ENCODE measurements around the gene HSF5.

Gene HSF5

DNA sequence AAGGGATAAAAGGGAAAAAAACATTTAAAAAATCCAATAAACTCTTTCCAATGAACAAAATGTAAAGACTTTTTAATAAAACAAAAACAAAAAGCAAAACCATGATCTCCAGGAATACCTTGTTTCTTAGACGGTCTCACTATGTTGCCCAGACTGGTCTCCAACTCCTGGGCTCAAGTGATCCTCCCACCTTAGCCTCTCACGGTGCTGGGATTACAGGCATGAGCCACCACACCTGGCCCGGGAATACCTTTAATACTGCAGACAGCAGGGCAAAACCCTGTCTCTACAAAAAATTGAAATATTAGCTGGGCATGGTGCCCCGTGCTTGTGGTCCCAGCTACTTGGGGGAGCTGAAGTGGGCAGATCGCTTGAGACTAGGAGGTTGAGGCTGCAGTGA lies 78.8 kb downstream of the HSF5 start:
- H3K23ac ChIP-seq (ENCODE audit: low read length): no peak overlapping the region
- H3K36me3 ChIP-seq (ENCODE audit: control insufficient read depth in 1 of 2, insufficient read depth in 2 of 2, low read length in 2 of 2): no peaks in the 10 kb centered on the region
- H3K9me3 ChIP-seq (ENCODE audit: insufficient read depth, low read depth, low read length): no peaks in the 10 kb centered on the region
- WGBS (ENCODE audit: extremely low coverage, insufficient coverage, insufficient read length): no CpG with 5 or more reads among the region's 5 CpGs
- no peak overlapping the region for H3K4me3 ChIP-seq (ENCODE audit: low read depth, low read length)
- H2AFZ ChIP-seq (ENCODE audit: insufficient read depth, low read length, poor library complexity): no peak overlapping the region
- peak overlapping the region; percentile 12 for H4K12ac ChIP-seq (ENCODE audit: low read depth, low read length)
- no peak overlapping the region for H3K9ac ChIP-seq (ENCODE audit: low read length)
- H4K8ac ChIP-seq (ENCODE audit: low read depth, low read length): no peak overlapping the region
- H3K18ac ChIP-seq (ENCODE audit: low read length): no peak overlapping the region
- H2BK5ac ChIP-seq (ENCODE audit: low read depth, low read length, poor library complexity): no peak overlapping the region
- H3K79me1 ChIP-seq (ENCODE audit: low read length): no peaks in the 10 kb centered on the region
- H3K79me2 ChIP-seq (ENCODE audit: control insufficient read depth, insufficient read depth, low read length, poor library complexity): no peaks in the 10 kb centered on the region
- H3K27me3 ChIP-seq (ENCODE audit: insufficient read depth, low read length): no peaks in the 10 kb centered on the region
- H2BK120ac ChIP-seq (ENCODE audit: insufficient read depth, low read length, poor library complexity): no peak overlapping the region
- H3K27ac ChIP-seq (ENCODE audit: low read depth, low read length): no peak overlapping the region
- H3K4me1 ChIP-seq (ENCODE audit: control insufficient read depth in 1 of 2, insufficient read depth in 2 of 2, low read length in 2 of 2): peaks cover 0 to 3% of the 10 kb centered on the region in 2 experiments
- no peak overlapping the region for H2AK5ac ChIP-seq (ENCODE audit: low read length)
- peak overlapping the region; percentile 64 for H3K4ac ChIP-seq (ENCODE audit: low read depth, low read length)
- H3K14ac ChIP-seq (ENCODE audit: low read length): no peak overlapping the region
- no peak overlapping the region for H3K4me2 ChIP-seq (ENCODE audit: low read length)
- DNase-seq: no peak
- H4K91ac ChIP-seq (ENCODE audit: low read depth, low read length): peak overlapping the region; percentile 37
- no peak overlapping the region for H2BK12ac ChIP-seq (ENCODE audit: low read length)

DNA sequence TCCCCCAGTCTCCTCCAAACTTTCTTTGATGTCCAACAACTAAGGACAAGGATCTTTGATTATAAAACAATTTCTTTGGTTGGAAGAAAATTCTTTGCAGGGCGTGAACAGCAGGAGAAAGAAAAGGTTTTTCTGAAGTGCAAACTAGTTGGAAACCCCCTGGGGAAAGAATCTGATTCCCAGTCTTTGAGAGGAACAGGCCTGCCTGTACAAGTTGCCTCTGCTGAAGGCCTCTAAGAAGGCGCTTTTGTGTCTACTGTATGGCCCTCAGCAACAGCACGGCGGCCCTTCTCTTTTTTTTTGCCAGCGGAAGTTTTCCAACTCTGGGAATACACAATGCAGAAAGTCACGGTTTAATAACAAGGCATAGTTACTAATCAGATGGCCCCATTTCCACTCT lies 84.9 kb downstream of the HSF5 start:
- Histone ChIP-seq H2BK12ac (ENCODE audit: low read length) (no peak overlapping the region), H3K36me3 (ENCODE audit: control insufficient read depth in 1 of 2, insufficient read depth in 2 of 2, low read length in 2 of 2) (no peaks in the 10 kb centered on the region), H3K4me3 (ENCODE audit: low read depth, low read length) (no peak overlapping the region), H3K14ac (ENCODE audit: low read length) (no peak overlapping the region), H3K4me1 (ENCODE audit: control insufficient read depth in 1 of 2, insufficient read depth in 2 of 2, low read length in 2 of 2) (peaks cover 3 to 8% of the 10 kb centered on the region in 2 experiments), H3K4ac (ENCODE audit: low read depth, low read length) (no peak overlapping the region), H2AK5ac (ENCODE audit: low read length) (no peak overlapping the region), H3K79me1 (ENCODE audit: low read length) (peaks cover 5% of the 10 kb centered on the region), H3K27ac (ENCODE audit: low read depth, low read length) (peak overlapping the region; percentile 85), H4K91ac (ENCODE audit: low read depth, low read length) (no peak overlapping the region), H3K4me2 (ENCODE audit: low read length) (no peak overlapping the region), H3K23ac (ENCODE audit: low read length) (no peak overlapping the region), H2AFZ (ENCODE audit: insufficient read depth, low read length, poor library complexity) (no peak overlapping the region), H3K27me3 (ENCODE audit: insufficient read depth, low read length) (no peaks in the 10 kb centered on the region), H3K9me3 (ENCODE audit: insufficient read depth, low read depth, low read length) (no peaks in the 10 kb centered on the region), H4K8ac (ENCODE audit: low read depth, low read length) (no peak overlapping the region), H3K18ac (ENCODE audit: low read length) (no peak overlapping the region), H3K79me2 (ENCODE audit: control insufficient read depth, insufficient read depth, low read length, poor library complexity) (no peaks in the 10 kb centered on the region), H2BK120ac (ENCODE audit: insufficient read depth, low read length, poor library complexity) (no peak overlapping the region), H4K12ac (ENCODE audit: low read depth, low read length) (no peak overlapping the region), H3K9ac (ENCODE audit: low read length) (no peak overlapping the region), H2BK5ac (ENCODE audit: low read depth, low read length, poor library complexity) (peak overlapping the region; percentile 21)
- DNase-seq: no peak
- no CpG with 5 or more reads among the region's 6 CpGs for WGBS (ENCODE audit: extremely low coverage, insufficient coverage, insufficient read length)

DNA sequence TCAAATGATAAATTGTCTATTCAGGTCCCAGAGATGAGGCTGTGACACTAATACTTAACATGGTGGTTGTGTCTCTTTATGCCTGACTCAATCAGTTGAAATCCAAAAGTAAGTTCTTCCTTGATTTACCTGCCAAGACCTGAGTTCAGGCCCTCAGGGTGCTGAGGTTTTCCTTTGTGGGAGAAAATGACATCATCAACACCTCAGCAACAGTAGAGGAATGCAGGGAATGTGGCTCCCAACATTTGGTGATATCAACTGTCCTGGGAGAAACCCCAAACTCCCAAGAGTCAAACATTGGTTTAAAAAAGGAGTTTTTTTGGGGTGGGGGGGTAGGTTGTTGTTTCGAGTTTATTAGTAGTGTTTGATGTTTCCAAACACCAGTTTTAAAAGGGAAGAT lies 85.5 kb downstream of the HSF5 start:
- no peak overlapping the region for H3K4me3 ChIP-seq (ENCODE audit: low read depth, low read length)
- no peaks in the 10 kb centered on the region for H3K36me3 ChIP-seq (ENCODE audit: control insufficient read depth in 1 of 2, insufficient read depth in 2 of 2, low read length in 2 of 2)
- H2BK12ac ChIP-seq (ENCODE audit: low read length): peak overlapping the region; percentile 50
- no peaks in the 10 kb centered on the region for H3K27me3 ChIP-seq (ENCODE audit: insufficient read depth, low read length)
- no peak overlapping the region for H4K8ac ChIP-seq (ENCODE audit: low read depth, low read length)
- H3K4ac ChIP-seq (ENCODE audit: low read depth, low read length): no peak overlapping the region
- 100% methylated on average over 1 of the region's 1 CpG for WGBS (ENCODE audit: extremely low coverage, insufficient coverage, insufficient read length)
- no peak overlapping the region for H3K4me2 ChIP-seq (ENCODE audit: low read length)
- peak overlapping the region; percentile 85 for H3K27ac ChIP-seq (ENCODE audit: low read depth, low read length)
- no peak overlapping the region for H2AFZ ChIP-seq (ENCODE audit: insufficient read depth, low read length, poor library complexity)
- H2BK5ac ChIP-seq (ENCODE audit: low read depth, low read length, poor library complexity): peak overlapping the region; percentile 27
- H3K14ac ChIP-seq (ENCODE audit: low read length): no peak overlapping the region
- H2AK5ac ChIP-seq (ENCODE audit: low read length): peak overlapping the region; percentile 74
- no peak overlapping the region for H4K12ac ChIP-seq (ENCODE audit: low read depth, low read length)
- peaks cover 3 to 8% of the 10 kb centered on the region in 2 experiments for H3K4me1 ChIP-seq (ENCODE audit: control insufficient read depth in 1 of 2, insufficient read depth in 2 of 2, low read length in 2 of 2)
- H3K79me2 ChIP-seq (ENCODE audit: control insufficient read depth, insufficient read depth, low read length, poor library complexity): no peaks in the 10 kb centered on the region
- H3K18ac ChIP-seq (ENCODE audit: low read length): peak overlapping the region; percentile 56
- no peak overlapping the region for H3K9ac ChIP-seq (ENCODE audit: low read length)
- peak overlapping the region; percentile 83 for H2BK120ac ChIP-seq (ENCODE audit: insufficient read depth, low read length, poor library complexity)
- H3K9me3 ChIP-seq (ENCODE audit: insufficient read depth, low read depth, low read length): no peaks in the 10 kb centered on the region
- no peak for DNase-seq
- no peak overlapping the region for H3K23ac ChIP-seq (ENCODE audit: low read length)
- H3K79me1 ChIP-seq (ENCODE audit: low read length): peaks cover 5% of the 10 kb centered on the region
- peak overlapping the region; percentile 35 for H4K91ac ChIP-seq (ENCODE audit: low read depth, low read length)

DNA sequence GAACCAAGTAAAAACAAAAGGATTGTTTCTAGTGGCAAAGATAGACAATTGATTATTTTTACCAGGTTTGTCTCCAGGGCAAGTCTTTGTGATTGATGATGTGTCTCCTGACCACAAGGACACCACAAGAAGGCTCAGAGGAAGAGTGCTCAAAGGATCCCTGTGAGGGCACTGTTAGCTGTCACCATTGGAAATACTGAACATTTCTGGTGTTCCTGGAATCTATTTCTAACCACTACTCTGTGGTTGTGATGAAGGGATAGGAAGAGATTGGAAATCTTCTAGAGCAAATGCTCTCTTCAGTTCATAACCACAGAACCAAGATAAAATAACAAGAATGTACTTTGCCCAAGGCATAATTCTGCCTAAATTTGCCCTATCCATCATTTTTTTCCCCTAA lies 86.2 kb downstream of the HSF5 start:
- Histone ChIP-seq H3K4ac (ENCODE audit: low read depth, low read length) (no peak overlapping the region), H2BK120ac (ENCODE audit: insufficient read depth, low read length, poor library complexity) (no peak overlapping the region), H3K4me1 (ENCODE audit: control insufficient read depth in 1 of 2, insufficient read depth in 2 of 2, low read length in 2 of 2) (peaks cover 3 to 8% of the 10 kb centered on the region in 2 experiments), H3K23ac (ENCODE audit: low read length) (no peak overlapping the region), H2BK5ac (ENCODE audit: low read depth, low read length, poor library complexity) (no peak overlapping the region), H4K91ac (ENCODE audit: low read depth, low read length) (no peak overlapping the region), H2AK5ac (ENCODE audit: low read length) (no peak overlapping the region), H3K4me2 (ENCODE audit: low read length) (no peak overlapping the region), H3K79me1 (ENCODE audit: low read length) (peaks cover 5% of the 10 kb centered on the region), H2BK12ac (ENCODE audit: low read length) (no peak overlapping the region), H3K79me2 (ENCODE audit: control insufficient read depth, insufficient read depth, low read length, poor library complexity) (no peaks in the 10 kb centered on the region), H3K36me3 (ENCODE audit: control insufficient read depth in 1 of 2, insufficient read depth in 2 of 2, low read length in 2 of 2) (no peaks in the 10 kb centered on the region), H3K4me3 (ENCODE audit: low read depth, low read length) (no peak overlapping the region), H3K14ac (ENCODE audit: low read length) (no peak overlapping the region), H4K12ac (ENCODE audit: low read depth, low read length) (no peak overlapping the region), H3K18ac (ENCODE audit: low read length) (no peak overlapping the region), H3K9me3 (ENCODE audit: insufficient read depth, low read depth, low read length) (no peaks in the 10 kb centered on the region), H4K8ac (ENCODE audit: low read depth, low read length) (no peak overlapping the region), H3K27ac (ENCODE audit: low read depth, low read length) (peak overlapping the region; percentile 85), H3K9ac (ENCODE audit: low read length) (no peak overlapping the region), H3K27me3 (ENCODE audit: insufficient read depth, low read length) (no peaks in the 10 kb centered on the region), H2AFZ (ENCODE audit: insufficient read depth, low read length, poor library complexity) (no peak overlapping the region)
- DNase-seq: peak in 1 of 2 donors; percentile 50

Measured in trophoblast cell (in vitro differentiated cells and primary cell).